Heart left ventricle (tissue), 16 donors: ENCODE results near the gene TBX4. TPM values are rescaled to one million over a fixed set of nuclear protein-coding genes. Genes with fewer than 3 reads are reported as not detected.

Experiments used
- ATAC-seq, 4 donors: fragments of 200-7000 bp; cut with Tn5 transposase; one replicate each; pipeline ENCODE4 v1.9.1; 2020 to 2022; ENCODE audit warnings: moderate library complexity in 4 of 4, mild to moderate bottlenecking in 3 of 4, moderate number of reproducible peaks in 1 of 4
- DNase-seq, 5 donors: peaks; one replicate each; pipeline ENCODE4 v3.0.0-alpha.2; 2020
- H3K27ac ChIP-seq, 12 donors: fragments of 200-600 bp; sonication (generic) in 4 of 12; one replicate each; pipeline versions ENCODE4 v1.5.0 to v1.8.0; 2016 to 2022; ENCODE audit warnings: mild to moderate bottlenecking in 2 of 12
- H3K27me3 ChIP-seq, 9 donors: fragments of 200-600 bp; sonication (generic) in 2 of 9; one replicate each; pipeline versions ENCODE4 v1.5.1 to v1.8.0; 2016 to 2022; ENCODE audit warnings: mild to moderate bottlenecking in 3 of 9
- H3K36me3 ChIP-seq, 9 donors: fragments of 200-600 bp; sonication (generic) in 2 of 9; one replicate each; pipeline versions ENCODE4 v1.5.0 to v1.8.0; 2018 to 2022; ENCODE audit warnings: mild to moderate bottlenecking in 2 of 9
- H3K4me1 ChIP-seq, 12 donors: fragments of 200-600 bp; sonication (generic) in 4 of 12; one replicate each; pipeline versions ENCODE4 v1.5.0 to v1.8.0; 2016 to 2022; ENCODE audit warnings: mild to moderate bottlenecking in 3 of 12
- H3K4me3 ChIP-seq, 12 donors: fragments of 200-600 bp; sonication (generic) in 4 of 12; one replicate each; pipeline versions ENCODE4 v1.5.0 to v1.8.0; 2017 to 2022; ENCODE audit warnings: mild to moderate bottlenecking in 9 of 12, moderate library complexity in 4 of 12
- H3K9me3 ChIP-seq, 12 donors: fragments of 200-600 bp; sonication (generic) in 4 of 12; one replicate each; pipeline versions ENCODE4 v1.5.0 to v1.8.0; 2016 to 2022; ENCODE audit warnings: mild to moderate bottlenecking in 1 of 12
- CTCF ChIP-seq, 12 donors: fragments of 200-600 bp; sonication (generic) in 4 of 12; IDR thresholded peaks; one replicate each; pipeline versions ENCODE4 v1.5.0 to v1.8.0; 2018 to 2022; ENCODE audit warnings: antibody characterized with exemption in 12 of 12, mild to moderate bottlenecking in 5 of 12
- POLR2A ChIP-seq, 2 donors: fragments of 450-650 bp; IDR thresholded peaks; one replicate each; pipeline ENCODE4 v1.6.1; 2017; ENCODE audit warnings: antibody characterized with exemption in 2 of 2, mild to moderate bottlenecking in 2 of 2, moderate library complexity in 2 of 2
- WGBS, 4 donors: extraction: QIAGEN DNeasy Blood & Tissue Kit in 2 of 4; methylation state at CpG; one replicate each; pipeline versions ENCODE4 v1.1.5 to v1.1.7; 2013 to 2018; 5-methylcytosine and 5-hydroxymethylcytosine counted together
- intact Hi-C, 10 donors: fragments of 100-400 bp; cut with DNase I; formaldehyde crosslinking; loops; one replicate each; pipeline versions ENCODE4 v1.11.1 to v1.14.2; 2022
- polyA plus RNA-seq, 2 donors: library from polyadenylated mRNA; stranded (reverse); fragments of 200-250 nt; gene quantifications; one replicate each; pipeline ENCODE4 v1.2.3, GENCODE V29; 2013
- total RNA-seq, 9 donors: library from RNA; depleted of rRNA in 2 of 9; stranded (reverse); fragments of >200 nt in 2 of 9; fragmentation: NEBNext Ultra II Directional in 3 of 9; extraction: Animal tissue kit (Norgen Biotek cat#: 25700) in 3 of 9; gene quantifications; one replicate each; pipeline versions ENCODE4 v1.1.0 to v1.2.4, GENCODE V29; 2016 to 2023
- donor health status: ischemic (EF 13 %, LVEDD 7.1; RV severe dilation, severe dysfunction).
- donor health status: healthy with polysubstance abuse.
- donor health status: DM: no; HTN: yes; CAD: no.
- donor health status: DM: no; HTN: no; CAD: no.
- donor health status: ischemic (EF 25% LVEDD 6.9; RV normal size, moderate dysfunction).
- donor health status: ischemic (EF 25% LVEDD 5.7; RV mildly dilated, moderate dysfunction).
- donor health status: healthy.
- donor health status: DM: yes; HTN: yes; CAD: no.
- donor health status: ischemic (EF 35%, LVEDD 5.7; RV mildly dilated, moderate dysfunction).
- donor health status: nonischemic (EF 11% LVEDD 7.7; RV severe dilation, severe dysfunction).
- donor health status: DM: yes; HTN: yes; CAD: no.
- donor health status: PGD.
- donor health status: ischemic (EF 29% LVEDD 5.4; RV normal size, mild dysfunction).
- donor health status: nonischemic (EF 23%, LVEDD 6.1; RV moderate dilation, normal function).

Gene TBX4
- total and polyA plus RNA-seq, 11 donors, result 0.07 to 0.29 (median 0.10) TPM; not detected in 7

- Histone ChIP-seq H3K9me3 (no peaks in the 10 kb centered on the region), H3K36me3 (no peaks in the 10 kb centered on the region), H3K27me3 (peaks cover 0 to 18% (median 0%) of the 10 kb centered on the region in 9 donors), H3K4me1 (no peaks in the 10 kb centered on the region), H3K4me3 (no peak overlapping the region), H3K27ac (no peak overlapping the region)
- WGBS, 4 donors, result 92 to 99% (median 96%) methylated on average over 3 of the region's 3 CpGs
- ATAC-seq (no peak), DNase-seq (no peak)
- intact Hi-C loops, result no loop called here
- TF ChIP-seq POLR2A (IDR thresholded peaks at IDR 0.05) (no peak), CTCF (IDR thresholded peaks at IDR 0.05) (no peak)
Measured at GRCh38 chr17:61517265-61517664, 65.0 kb downstream of the TBX4 start.

GRCh38 chr17:61517843-61518606 lies 65.8 kb downstream of the TBX4 start:
- intact Hi-C loops, result no loop called here

GRCh38 chr17:61519139-61519538 lies 66.9 kb downstream of the TBX4 start:
- H3K4me1 ChIP-seq, result no peaks in the 10 kb centered on the region
- H3K27ac ChIP-seq, result no peak overlapping the region
- H3K4me3 ChIP-seq, result no peak overlapping the region
- no peaks in the 10 kb centered on the region for H3K36me3 ChIP-seq
- intact Hi-C loops, result no loop called here
- H3K9me3 ChIP-seq, result no peaks in the 10 kb centered on the region
- no peak for TF ChIP-seq POLR2A (IDR thresholded peaks at IDR 0.05)
- TF ChIP-seq CTCF (IDR thresholded peaks at IDR 0.05), result no peak
- ATAC-seq (no peak), DNase-seq (no peak)
- peaks cover 0 to 17% (median 0%) of the 10 kb centered on the region in 9 donors for H3K27me3 ChIP-seq
- WGBS, 4 donors, result 57 to 73% (median 67%) methylated on average over 1 of the region's 1 CpG

More at GRCh38 chr17:61517843-61518606, 65.8 kb downstream of the TBX4 start:
- WGBS, 4 donors, result 34 to 37% (median 35%) methylated on average over 3 of the region's 3 CpGs
- DNase-seq (no peak), ATAC-seq (no peak)
- H3K4me3 ChIP-seq, result no peak overlapping the region
- no peak for TF ChIP-seq POLR2A (IDR thresholded peaks at IDR 0.05)
- no peak for TF ChIP-seq CTCF (IDR thresholded peaks at IDR 0.05)
- H3K36me3 ChIP-seq, result no peaks in the 10 kb centered on the region
- H3K27ac ChIP-seq, result no peak overlapping the region
- peaks cover 0 to 15% (median 0%) of the 10 kb centered on the region in 9 donors for H3K27me3 ChIP-seq
- no peaks in the 10 kb centered on the region for H3K9me3 ChIP-seq
- no peaks in the 10 kb centered on the region for H3K4me1 ChIP-seq

GRCh38 chr17:61519754-61520440 lies 67.7 kb downstream of the TBX4 start:
- ATAC-seq (no peak), DNase-seq (no peak)
- no peak overlapping the region for H3K4me3 ChIP-seq
- WGBS, 4 donors, result 56 to 68% (median 63%) methylated on average over 3 of the region's 3 CpGs
- no peaks in the 10 kb centered on the region for H3K9me3 ChIP-seq
- peaks cover 0 to 23% (median 0%) of the 10 kb centered on the region in 9 donors for H3K27me3 ChIP-seq
- no peaks in the 10 kb centered on the region for H3K4me1 ChIP-seq
- intact Hi-C loops, result no loop called here
- TF ChIP-seq CTCF (IDR thresholded peaks at IDR 0.05) (no peak), POLR2A (IDR thresholded peaks at IDR 0.05) (no peak)
- H3K27ac ChIP-seq, result no peak overlapping the region
- no peaks in the 10 kb centered on the region for H3K36me3 ChIP-seq
